WTC11 (cell line): ENCODE results near the gene RAB3IP.
"Not testable (repeated sequence)": the region's sequence is repeated elsewhere in the genome, so short reads cannot be mapped to it uniquely, and the experiment has no call there.

Experiments
- ARID4B ChIP-seq: sonication (generic); formaldehyde crosslinking; IDR thresholded peaks from 2 replicates; pipeline ENCODE4 v1.8.0; 2023; ENCODE audit warnings: missing genetic modification reagents, mild to moderate bottlenecking, borderline replicate concordance
- E2F5 ChIP-seq: sonication (generic); formaldehyde crosslinking; IDR thresholded peaks from 2 replicates; pipeline ENCODE4 v1.8.1; 2022; ENCODE audit warnings: mild to moderate bottlenecking, moderate library complexity, missing genetic modification reagents
- ETV6 ChIP-seq: sonication (generic); formaldehyde crosslinking; IDR thresholded peaks from 2 replicates; pipeline ENCODE4 v1.8.1; 2022; ENCODE audit warnings: mild to moderate bottlenecking, missing genetic modification reagents
- FOXJ3 ChIP-seq: sonication (generic); formaldehyde crosslinking; IDR thresholded peaks from 2 replicates; pipeline ENCODE4 v1.9.0; 2021; ENCODE audit warnings: missing genetic modification reagents, mild to moderate bottlenecking, borderline replicate concordance
- SMAD3 ChIP-seq: sonication (generic); formaldehyde crosslinking; IDR thresholded peaks from 2 replicates; pipeline ENCODE4 v1.8.0; 2022; ENCODE audit warnings: missing genetic modification reagents, mild to moderate bottlenecking, borderline replicate concordance
- TCF7 ChIP-seq: sonication (generic); formaldehyde crosslinking; IDR thresholded peaks from 2 replicates; pipeline ENCODE4 v1.8.0; 2022; ENCODE audit warnings: mild to moderate bottlenecking, low read depth, missing genetic modification reagents, moderate library complexity
- TP53 ChIP-seq: sonication (generic); formaldehyde crosslinking; IDR thresholded peaks from 2 replicates; pipeline ENCODE4 v1.8.1; 2023; ENCODE audit warnings: mild to moderate bottlenecking, missing genetic modification reagents
- ZNF121 ChIP-seq: sonication (generic); formaldehyde crosslinking; IDR thresholded peaks from 2 replicates; pipeline ENCODE4 v1.8.0; 2023; ENCODE audit warnings: missing genetic modification reagents
- ZNF317 ChIP-seq: sonication (generic); formaldehyde crosslinking; IDR thresholded peaks from 2 replicates; pipeline ENCODE4 v1.8.1; 2023; ENCODE audit warnings: low read depth, mild to moderate bottlenecking, moderate library complexity, missing genetic modification reagents, borderline replicate concordance
- ZNF423 ChIP-seq: fragments of 250-450 bp; sonication (Bioruptor Pico); IDR thresholded peaks from 2 replicates; pipeline ENCODE4 v2.1.2; 2022; ENCODE audit warnings: mild to moderate bottlenecking, moderate library complexity
- TF ChIP-seq, protein P1 (sequence below): fragments of 200-600 bp; IDR thresholded peaks from 2 replicates; pipeline ENCODE4 v1.8.0; 2022; ENCODE audit warnings: antibody characterized with exemption
- TF ChIP-seq, protein P2 (sequence below): sonication (generic); formaldehyde crosslinking; IDR thresholded peaks from 2 replicates; pipeline ENCODE4 v1.8.0; 2022; ENCODE audit warnings: mild to moderate bottlenecking, missing genetic modification reagents

GRCh38 chr12:69807101-69807897 is 68.6 kb downstream of the RAB3IP start:
- TF ChIP-seq, protein P1, sequence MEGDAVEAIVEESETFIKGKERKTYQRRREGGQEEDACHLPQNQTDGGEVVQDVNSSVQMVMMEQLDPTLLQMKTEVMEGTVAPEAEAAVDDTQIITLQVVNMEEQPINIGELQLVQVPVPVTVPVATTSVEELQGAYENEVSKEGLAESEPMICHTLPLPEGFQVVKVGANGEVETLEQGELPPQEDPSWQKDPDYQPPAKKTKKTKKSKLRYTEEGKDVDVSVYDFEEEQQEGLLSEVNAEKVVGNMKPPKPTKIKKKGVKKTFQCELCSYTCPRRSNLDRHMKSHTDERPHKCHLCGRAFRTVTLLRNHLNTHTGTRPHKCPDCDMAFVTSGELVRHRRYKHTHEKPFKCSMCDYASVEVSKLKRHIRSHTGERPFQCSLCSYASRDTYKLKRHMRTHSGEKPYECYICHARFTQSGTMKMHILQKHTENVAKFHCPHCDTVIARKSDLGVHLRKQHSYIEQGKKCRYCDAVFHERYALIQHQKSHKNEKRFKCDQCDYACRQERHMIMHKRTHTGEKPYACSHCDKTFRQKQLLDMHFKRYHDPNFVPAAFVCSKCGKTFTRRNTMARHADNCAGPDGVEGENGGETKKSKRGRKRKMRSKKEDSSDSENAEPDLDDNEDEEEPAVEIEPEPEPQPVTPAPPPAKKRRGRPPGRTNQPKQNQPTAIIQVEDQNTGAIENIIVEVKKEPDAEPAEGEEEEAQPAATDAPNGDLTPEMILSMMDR = not testable (repeated sequence)
- not testable (repeated sequence) for TF ChIP-seq TCF7 (CRISPR knock-in tag); ETV6 (CRISPR knock-in tag); FOXJ3 (CRISPR knock-in tag); ARID4B (CRISPR knock-in tag); ZNF317 (CRISPR knock-in tag); ZNF121; E2F5 (CRISPR knock-in tag); TP53 (CRISPR knock-in tag); SMAD3 (CRISPR knock-in tag); ZNF423 (CRISPR knock-in tag)
- TF ChIP-seq, protein P2, sequence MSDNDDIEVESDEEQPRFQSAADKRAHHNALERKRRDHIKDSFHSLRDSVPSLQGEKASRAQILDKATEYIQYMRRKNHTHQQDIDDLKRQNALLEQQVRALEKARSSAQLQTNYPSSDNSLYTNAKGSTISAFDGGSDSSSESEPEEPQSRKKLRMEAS (CRISPR knock-in tag) = not testable (repeated sequence)
